ENCODE results near the gene ZHX3.

- TF ChIP-seq POLR2A (IDR thresholded peaks at IDR 0.05) = no peak
- TF ChIP-seq CTCF (IDR thresholded peaks at IDR 0.05) = no peak
Observed at GRCh38 chr20:41141153-41141815, 176.2 kb downstream of the ZHX3 start.

Data from right lobe of liver (tissue), 4 donors.